ENCODE results near the gene SEMA3G.

DNA sequence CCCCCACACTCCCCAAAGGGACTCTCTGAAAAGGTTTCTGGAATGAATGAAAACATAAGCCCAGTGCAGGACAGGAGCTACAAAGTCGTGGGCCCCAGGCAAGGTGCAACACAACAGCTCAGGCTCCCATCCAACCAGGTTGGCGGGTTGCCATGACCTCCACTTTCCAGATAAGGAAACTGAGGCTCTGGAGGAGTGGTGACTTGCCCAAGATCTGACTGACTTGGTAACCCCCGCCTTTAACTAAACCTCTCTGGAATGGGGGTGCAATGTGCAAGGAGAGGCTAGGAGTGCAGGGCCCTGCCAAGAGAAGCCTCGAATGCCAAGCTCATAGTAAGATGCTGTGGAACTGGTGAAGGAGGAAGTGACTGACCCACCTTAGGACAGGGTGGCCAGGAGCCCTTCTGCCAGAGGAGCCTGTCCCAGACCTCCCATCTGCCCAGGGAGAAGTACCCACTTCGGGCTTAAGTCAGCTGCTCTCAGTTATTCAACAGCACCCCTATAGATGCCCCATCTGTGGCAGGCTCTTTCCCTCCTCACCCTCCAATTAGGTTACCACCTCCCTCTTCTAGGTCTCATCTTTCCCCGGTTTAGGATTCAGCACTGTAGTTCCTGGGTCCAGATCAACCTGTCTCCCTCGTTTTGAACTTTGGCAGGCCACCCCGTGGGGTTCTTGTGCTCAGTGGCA lies 9.5 kb upstream of the SEMA3G start:
- TF ChIP-seq POLR2AphosphoS5 (IDR thresholded peaks at IDR 0.05; ENCODE audit: low read depth, low read length) (no peak), POLR2A (IDR thresholded peaks at IDR 0.05; ENCODE audit: low read depth, low read length) (no peak), TAF1 (IDR thresholded peaks at IDR 0.05; ENCODE audit: borderline replicate concordance, low read depth, low read length) (no peak)
